GM19239 (cell line): ENCODE data around the gene RGS7.
"Not testable (repeated sequence)": the region's sequence is repeated elsewhere in the genome, so short reads cannot be mapped to it uniquely, and the experiment has no call there.

Experiments used
- DNase-seq: peaks from one replicate; pipeline ENCODE4 v3.0.0; 2011; ENCODE audit warnings: low spot score; ENCODE audit not compliant: insufficient read length
- FAIRE-seq: peaks from 2 replicates; lab custom pipeline; 2011; peaks lifted over from hg19 to GRCh38; lab: Jason Lieb, UNC

RGS7 gene

DNA sequence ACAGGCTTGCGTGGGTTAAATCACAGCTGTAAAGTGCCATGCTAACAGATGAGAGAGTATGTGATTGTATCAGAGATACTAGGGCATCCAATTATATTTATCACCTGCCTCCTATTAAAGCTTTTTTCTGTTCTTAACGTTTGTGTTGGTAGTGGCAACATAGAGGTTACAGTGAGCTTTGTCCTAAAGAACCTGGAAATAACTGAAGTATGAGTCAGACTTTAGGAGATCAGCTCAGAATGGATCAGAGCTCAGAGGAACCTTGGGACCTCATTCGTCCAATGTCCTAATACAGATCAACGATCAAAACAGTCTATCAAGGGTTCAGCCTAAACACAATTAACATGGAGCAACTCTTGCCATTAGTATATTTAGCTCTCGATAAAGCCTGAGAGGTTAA is 81.0 kb downstream of the RGS7 start:
- no peak for DNase-seq
- no peak for FAIRE-seq

DNA sequence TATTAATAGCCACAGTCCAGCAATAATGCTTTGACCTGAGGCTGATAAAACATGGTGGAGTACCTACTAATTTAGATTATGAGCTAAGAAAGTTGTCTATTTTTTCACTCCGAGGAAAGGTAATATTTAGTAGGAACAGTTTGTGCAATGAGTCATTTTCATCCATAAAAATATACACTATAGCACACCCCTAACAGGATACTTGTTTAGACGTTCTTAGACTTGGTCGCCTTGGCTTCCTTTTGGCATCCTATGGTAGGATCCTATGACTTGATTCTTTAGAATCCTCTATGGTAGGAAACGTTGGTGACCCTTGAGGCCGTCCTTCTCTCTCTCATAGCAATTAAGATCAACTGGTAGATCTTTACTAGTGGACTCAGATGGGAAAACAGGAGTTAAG is 81.8 kb downstream of the RGS7 start:
- FAIRE-seq (no peak), DNase-seq (no peak)

DNA sequence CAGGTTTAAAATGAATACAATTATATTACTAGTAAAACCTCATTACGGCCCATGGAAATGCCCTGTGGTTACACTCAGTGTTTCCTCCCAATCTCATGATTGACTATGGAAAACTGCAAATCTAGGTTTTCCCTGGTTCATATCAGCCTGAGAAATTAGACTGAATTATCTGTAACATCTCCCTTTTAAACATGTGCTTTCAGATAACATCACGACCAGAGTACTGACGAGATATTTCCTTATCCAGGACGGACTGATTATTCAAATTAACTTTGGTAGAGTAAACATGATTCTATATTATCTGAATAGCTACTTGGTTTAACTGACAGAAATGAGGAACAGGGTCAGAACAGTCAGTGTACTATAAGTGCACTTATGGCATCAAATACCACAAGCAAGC is 82.3 kb downstream of the RGS7 start:
- FAIRE-seq (no peak), DNase-seq (no peak)

DNA sequence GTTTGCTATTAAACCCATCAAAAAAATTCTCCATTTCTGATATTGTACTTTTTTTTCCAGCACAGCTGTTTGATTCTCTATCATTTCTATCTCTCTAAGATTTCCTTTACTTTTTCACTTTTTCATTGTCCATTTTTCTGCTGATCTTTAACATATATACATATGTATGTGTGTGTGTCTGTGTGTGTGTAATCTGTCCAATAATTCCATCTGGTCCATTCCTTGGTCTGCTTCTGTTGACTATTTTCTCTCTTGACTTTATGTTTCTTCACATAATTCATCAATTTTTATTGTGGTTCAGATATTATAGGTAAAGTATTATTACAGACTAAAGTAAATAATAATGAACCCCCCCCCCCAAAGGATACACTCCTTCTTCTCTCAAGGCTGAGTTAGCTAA is 84.2 kb downstream of the RGS7 start:
- no peak for FAIRE-seq
- DNase-seq = no peak

DNA sequence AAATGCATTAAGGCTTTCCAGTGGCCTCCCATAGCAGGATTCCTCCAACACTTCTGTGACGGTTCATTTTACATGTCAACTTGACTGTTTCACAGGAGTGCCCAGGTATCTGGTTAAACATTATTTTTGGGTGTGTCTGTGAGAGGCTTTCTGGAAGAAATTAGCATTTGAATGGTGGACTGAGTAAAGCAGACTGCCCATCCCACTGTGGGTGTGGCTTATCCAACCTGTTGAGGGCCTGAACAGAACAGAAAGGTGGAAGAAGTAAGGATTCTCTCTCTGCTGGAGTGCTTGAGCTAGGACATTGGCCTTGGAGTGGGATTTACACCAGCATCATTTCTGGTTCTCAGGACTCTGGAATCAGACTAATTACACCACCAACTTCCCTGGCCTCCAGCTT is 85.6 kb downstream of the RGS7 start:
- no peak for FAIRE-seq
- no peak for DNase-seq

DNA sequence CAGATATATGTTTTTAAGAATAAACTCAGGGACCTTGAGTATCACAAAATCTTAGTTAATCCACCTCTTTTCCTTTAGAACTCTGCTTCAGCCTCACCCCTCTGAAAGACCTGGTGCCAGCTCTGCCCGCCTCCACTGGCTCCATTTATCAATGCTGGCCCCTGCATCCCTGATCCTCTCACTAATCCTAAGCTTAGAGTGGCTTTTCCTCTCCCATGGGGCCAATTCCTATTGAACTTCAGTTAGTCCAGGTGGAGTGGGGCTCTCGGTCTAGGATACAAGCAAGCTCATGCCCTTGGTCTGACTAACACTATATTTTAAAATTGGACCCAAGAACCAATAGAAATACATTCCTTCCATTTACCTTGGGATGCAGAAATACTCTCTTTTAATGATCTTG is 87.0 kb downstream of the RGS7 start:
- FAIRE-seq (no peak), DNase-seq (no peak)

DNA sequence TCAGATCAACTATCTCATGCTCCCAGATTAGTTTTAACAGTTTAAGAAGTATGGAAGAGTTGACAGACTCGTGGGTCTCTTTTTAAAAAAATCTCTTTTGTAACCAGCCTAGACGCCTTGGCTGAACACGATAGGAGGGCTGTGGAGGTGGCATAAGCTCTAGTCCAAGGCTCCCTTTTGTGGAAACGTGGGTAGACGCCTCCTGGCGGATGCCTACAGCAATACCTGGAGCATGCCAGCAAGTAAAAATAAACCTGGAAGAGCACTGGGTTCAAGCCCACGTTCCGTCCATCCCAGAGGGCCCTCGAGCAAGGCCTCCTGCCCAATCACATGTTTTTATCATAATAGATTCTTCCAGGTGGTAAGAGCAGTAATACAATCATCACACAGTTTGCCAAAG is 87.9 kb downstream of the RGS7 start:
- DNase-seq (no peak), FAIRE-seq (no peak)

DNA sequence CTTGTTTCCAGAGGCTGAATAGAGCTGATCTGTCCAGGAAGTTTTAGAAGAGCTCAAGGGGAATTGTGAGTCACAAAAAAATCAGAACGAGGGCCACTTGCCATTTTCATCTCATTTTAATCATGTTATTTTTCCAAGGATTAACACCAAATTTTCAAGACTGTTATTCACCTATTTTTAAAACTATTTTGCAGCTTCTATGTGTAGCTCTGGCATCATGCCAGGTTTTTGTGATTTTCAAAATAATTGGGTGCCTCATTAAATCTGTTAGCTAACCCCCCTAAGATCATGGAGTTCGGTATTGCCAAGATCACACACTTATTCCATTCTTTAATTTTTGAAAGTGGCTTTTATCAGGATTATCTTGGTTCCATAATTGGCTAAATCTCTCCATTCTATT is 90.9 kb downstream of the RGS7 start:
- DNase-seq = no peak
- FAIRE-seq = no peak

DNA sequence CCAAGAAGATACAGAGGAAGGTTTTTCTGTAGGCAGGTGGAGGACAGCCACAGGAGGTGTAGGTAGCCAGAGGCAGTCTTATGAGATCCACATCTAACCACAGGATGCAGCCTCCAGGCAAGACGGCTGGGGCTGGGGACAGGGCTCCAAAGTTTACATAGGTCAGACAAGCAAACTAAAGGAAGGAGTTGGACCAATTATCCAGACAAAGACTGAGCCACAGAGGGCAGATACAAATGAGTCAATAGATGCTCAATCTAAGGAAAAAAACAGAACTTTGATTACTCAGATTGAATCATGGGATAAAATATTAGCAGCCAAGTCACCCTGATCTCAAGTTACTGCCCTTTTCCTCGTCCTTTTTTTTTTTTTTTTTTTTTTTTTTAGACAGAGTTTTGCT is 91.6 kb downstream of the RGS7 start:
- DNase-seq = no peak
- FAIRE-seq = no peak

DNA sequence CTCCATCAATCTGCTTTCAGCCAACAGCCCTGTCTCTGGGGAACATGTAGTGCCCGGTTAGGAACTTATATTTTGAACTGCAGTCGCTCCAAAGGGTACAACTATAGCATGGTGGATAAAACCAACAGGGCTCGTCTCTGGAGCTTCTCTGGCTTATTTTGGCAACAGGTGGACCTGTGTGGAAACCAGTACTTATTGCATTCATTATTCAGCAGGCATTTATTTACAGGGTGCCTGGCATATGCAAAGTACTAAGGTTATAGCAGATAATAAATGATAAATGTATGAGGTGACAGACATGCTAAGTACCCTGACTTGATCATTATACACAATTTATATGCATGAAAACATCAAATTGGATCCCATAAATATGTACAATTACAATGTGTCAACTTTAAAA is 93.7 kb downstream of the RGS7 start:
- no peak for FAIRE-seq
- no peak for DNase-seq

DNA sequence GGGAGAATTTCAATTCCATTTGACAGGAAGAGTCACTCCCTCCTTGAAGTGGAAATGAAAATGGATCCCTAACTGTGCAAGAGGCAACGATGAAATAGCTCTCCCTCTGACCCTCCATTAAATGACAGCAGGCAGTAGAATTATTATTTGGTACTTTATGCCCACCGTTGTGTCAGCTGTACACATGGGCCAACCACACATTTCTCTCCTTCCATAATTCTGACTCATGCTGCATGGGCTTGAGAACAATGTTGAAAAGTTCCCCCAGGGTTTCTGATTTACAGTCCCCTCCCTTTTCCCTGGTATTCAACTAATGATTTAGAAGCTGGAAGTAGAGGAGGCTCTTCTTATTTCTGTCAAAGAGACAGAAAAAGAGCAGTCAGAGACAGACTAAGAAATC is 103.5 kb downstream of the RGS7 start:
- DNase-seq (no peak), FAIRE-seq (no peak)

DNA sequence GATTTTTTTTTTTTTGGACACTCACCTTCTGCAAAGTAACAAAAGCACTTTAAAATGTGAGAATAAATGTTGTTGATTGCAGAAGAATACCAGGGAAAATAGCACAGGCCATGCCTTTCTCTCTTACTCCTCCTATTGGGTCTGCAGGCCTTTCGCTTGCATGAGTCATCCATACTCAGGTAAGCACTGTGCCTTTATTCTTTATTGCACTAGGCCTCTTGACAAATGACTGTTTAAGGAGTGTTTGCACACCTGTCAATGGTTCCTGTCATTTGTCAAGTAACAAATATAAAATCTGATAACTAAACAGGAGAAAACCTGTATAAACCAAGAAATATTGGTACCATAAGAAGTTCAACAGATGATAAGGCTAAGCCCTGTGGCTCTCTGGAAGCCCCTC is 106.5 kb downstream of the RGS7 start:
- no peak for DNase-seq
- FAIRE-seq = no peak

DNA sequence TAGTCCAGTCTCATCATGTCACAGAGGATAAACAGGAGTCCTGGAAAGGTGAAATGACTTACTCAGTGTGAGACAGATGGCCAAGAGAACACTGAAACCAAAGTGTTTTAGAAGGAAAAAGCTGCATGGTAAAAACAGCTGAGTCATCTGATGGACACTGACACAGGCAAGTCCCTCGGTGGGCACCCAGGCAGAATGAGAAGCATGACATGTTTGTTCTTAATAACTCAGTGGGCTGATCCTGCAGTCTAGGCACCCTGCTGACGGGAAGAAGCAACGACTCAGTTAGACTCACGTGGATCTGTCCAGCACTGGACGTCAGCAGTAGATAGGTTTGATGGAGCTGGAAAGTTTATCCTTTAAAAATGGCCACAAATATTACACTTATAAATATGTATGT is 116.9 kb downstream of the RGS7 start:
- no peak for FAIRE-seq
- DNase-seq = no peak

DNA sequence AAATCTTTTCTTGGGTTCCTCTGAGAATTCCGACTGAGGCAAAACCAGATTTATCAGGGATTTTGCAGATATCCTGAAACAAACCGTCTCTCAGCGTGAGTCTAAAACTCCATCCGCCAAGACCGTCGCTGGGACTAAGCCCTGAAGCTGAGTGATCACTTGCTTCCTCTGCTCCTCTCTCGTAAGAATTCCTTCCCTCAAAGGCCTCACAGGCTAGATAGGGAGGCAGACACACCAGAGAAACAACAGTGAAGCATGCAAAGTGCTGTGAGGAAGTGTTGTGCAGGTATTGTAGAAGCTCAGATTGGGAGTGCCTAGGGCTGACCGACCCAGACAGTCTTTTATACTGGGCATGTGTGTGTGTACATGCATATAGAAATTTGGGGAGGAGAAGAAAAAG is 119.1 kb downstream of the RGS7 start:
- DNase-seq (no peak), FAIRE-seq (no peak)

DNA sequence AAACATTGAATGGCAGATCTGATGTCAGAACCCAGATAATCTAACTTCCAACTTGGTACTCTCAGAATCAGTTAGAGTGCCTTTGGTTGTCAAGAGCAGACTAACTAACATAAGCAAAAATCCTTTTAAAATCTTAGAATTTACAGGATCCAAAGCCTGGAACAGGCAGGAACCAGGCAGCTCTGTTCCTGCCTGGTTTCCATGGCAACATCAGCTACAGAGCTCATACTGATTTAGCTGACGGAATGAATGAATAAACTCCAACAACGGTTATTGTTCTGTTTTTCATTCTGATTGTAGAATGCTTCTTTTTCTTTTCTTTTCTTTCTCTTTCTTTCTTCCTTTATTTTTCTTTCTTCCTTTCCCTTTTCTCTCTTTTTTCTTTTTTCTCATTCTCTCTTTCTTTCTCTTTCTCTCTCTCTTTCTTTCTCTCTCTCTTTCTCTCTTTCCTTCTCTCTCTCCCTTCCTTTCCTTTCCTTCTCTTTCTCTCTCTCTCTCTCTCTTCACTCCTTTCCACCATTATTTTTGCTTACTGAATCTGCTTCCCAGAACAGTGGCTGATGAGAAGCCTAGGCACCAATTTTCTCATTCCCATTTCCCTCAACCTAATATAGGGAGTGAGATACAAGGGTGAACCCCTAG is 121.6 kb downstream of the RGS7 start:
- FAIRE-seq = no peak
- no peak for DNase-seq

DNA sequence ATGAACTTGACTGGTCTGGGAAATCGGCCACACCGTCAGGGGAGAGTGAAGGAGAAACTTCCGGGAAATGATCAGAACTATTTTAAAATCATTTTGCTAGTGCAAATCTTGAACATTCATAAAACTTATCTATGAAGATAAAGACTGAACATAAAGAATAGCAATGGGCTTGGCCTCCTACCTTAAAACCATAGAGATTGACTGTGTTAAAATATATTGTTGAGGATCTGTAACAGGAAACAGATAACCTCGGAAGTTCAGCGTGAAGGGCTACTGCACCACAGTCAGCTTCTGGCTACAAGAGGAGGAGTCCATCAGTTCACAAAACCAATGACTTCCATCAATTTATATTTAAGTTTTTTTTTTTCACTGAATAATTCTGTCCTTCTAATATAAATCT is 127.3 kb downstream of the RGS7 start:
- no peak for DNase-seq
- no peak for FAIRE-seq

DNA sequence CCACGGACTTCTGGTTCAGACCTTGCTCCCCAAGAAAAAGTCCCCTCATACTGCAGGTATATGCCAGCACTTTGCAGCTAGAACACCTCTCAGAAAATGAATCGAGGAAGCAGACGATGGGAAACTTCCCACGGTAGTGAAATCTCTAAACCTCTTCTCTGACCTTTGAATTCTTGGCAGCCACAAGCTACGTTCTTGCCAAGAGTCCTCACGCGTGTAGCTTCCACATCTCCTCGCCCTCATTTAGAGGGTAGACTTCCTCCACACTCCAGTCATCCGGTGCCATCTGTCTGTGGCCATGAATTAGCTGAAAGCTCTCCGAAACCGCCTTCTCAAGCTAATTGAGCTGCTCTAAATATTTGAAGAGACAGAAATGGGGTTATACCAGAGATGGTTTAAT is 127.8 kb downstream of the RGS7 start:
- no peak for FAIRE-seq

DNA sequence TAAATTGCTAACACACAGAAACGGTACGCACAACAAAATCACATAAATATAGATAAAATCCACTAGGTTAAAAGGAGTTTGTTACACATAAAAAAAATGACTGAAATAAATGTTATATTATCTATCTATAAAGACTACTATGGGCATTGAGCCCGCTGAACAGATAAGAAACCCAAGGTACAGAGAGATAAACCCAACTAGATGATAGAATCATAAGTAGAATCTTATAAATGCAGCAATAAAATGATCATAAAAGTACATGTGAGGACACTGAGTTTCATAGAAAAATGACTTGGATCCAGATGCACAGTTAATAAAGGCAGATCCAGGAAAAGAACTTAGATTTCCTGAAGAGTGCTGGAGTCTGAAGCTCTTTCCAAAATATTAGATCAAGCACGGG is 128.7 kb downstream of the RGS7 start:
- no peak for FAIRE-seq
- no peak for DNase-seq

More for the DNA sequence above, 127.8 kb downstream of the RGS7 start:
- no peak for DNase-seq

DNA sequence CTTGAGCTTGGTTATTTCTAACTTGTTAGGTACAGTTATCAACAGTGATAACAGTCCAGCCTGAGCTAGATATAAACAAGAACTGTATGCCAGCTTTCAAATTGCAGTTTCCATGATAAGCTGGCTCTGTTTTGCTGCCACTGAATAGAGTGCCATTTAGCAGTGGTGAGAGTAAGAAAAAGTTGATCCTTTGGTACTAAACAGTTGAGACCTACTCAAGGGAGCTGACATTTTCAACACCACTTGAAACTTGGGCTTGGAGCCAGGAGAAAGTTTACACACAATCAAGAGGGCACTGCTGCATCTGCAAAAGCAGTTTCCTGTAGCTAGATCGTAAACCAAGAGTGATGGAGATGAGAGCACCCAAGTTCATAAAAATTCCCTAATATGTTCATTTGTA is 131.3 kb downstream of the RGS7 start:
- DNase-seq = no peak
- no peak for FAIRE-seq

DNA sequence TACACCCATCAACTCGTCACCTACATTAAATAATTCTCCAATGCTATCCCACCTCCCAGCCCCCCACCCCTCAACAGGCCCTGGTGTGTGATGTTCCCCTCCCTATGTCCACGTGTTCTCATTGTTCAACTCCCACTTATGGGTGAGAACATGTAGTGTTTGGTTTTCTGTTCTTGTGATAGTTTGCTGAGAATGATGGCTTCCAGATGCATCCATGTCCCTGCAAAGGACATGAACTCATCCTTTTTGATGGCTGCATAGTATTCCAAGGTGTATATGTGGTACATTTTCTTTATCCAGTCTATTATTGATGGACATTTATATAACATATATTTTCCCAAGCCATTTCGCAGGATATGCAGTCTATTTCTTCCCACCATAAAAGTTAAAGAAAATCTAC is 132.8 kb downstream of the RGS7 start:
- not testable (repeated sequence) for FAIRE-seq, DNase-seq

DNA sequence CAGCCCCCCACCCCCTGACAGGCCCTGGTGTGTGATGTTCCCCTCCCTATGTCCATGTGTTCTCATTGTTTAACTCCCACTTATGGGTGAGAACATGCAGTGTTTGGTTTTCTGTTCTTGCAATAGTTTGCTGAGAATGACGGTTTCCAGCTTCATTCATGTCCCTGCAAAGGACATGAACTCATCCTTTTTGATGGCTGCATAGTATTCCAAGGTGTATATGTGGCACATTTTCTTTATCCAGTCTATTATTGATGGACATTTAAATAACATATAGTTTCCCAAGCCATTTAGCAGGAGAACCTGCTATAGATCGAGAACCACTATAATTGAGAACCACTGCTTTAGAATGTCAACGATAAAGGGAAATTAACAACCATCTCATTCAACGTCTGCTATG is 134.2 kb downstream of the RGS7 start:
- DNase-seq, FAIRE-seq: not testable (repeated sequence)

DNA sequence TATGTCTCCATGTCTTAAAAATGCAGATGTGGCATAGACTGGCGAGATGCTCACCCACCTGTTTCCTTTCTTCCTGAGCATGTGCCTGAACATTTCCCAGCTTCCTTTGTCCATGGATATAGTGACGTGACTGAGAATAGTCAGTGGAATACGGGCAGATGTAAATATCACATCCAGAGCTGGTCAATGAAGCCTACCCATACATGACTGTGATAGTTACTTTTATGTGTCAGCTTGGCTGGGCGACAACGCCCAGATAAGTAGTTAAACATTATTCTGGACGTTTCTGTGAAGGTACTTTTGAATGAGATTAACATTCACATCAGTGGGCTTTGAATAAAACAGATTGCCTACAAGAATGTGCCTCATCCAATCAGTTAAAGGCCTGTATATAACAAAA is 135.7 kb downstream of the RGS7 start:
- no peak for DNase-seq
- FAIRE-seq = no peak

DNA sequence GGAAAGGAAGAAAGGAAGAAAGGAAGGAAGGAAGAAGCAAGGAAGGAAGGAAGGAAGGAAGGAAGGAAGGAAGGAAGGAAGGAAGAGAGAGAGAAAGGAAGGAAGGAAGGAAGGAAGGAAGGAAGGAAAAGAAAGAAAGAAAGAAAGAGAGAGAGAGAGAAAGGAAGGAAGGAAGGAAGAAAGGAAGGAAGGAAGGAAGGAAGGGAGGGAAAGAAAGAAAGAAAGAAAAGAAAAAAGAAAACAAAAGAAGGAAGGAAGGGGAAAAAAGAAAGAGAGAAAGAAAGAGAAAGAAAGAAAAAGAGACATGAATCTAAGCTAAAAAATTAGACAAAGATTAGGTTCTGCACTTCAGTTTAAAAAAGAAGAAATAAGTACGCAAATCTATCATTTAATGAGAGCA is 136.1 kb downstream of the RGS7 start:
- not testable (repeated sequence) for DNase-seq, FAIRE-seq
